ENCODE measurements around the gene CYB5R2. TPM values are rescaled to one million over a fixed set of nuclear protein-coding genes. Genes with fewer than 3 reads are reported as not detected.

CYB5R2 gene
- total RNA-seq, 1 experiment from 2014 or later: 16.7 TPM

- ChIA-PET CTCF (no interaction called here), POLR2A (ENCODE audit: unreplicated experiment) (no interaction called here)
- Histone ChIP-seq H3K4me3 (no peak overlapping the region), H4K20me1 (ENCODE audit: insufficient read depth) (no peaks in the 10 kb centered on the region), H3K27ac (no peak overlapping the region), H3K9me2 (ENCODE audit: insufficient read depth) (no peaks in the 10 kb centered on the region), H2AFZ (no peak overlapping the region), H3F3A (ENCODE audit: insufficient read depth, low read depth) (no peaks in the 10 kb centered on the region), H3K4me1 (replicated peaks; ENCODE audit: insufficient read depth) (no peaks in the 10 kb centered on the region), H3K36me3 (ENCODE audit: low read depth) (no peaks in the 10 kb centered on the region), H3K27me3 (ENCODE audit: insufficient read depth, low read depth) (no peaks in the 10 kb centered on the region), H3K9me3 (ENCODE audit: insufficient read depth, low read depth) (no peaks in the 10 kb centered on the region), H3K79me2 (ENCODE audit: low read depth) (no peaks in the 10 kb centered on the region), H3K4me2 (no peak overlapping the region)
- intact Hi-C loops (cut with micrococcal nuclease; ENCODE audit: unreplicated experiment): no loop called here
- DNase-seq: no peak
- no TSS peak for BruUV-seq (replicated peaks)
- no peak for TF ChIP-seq CTCF (conservative IDR thresholded peaks at IDR 0.05)
- TF ChIP-seq EZH2 (IDR thresholded peaks at IDR 0.05; ENCODE audit: low read depth): no peak
These were observed 30.4 kb upstream of the CYB5R2 start for GRCh38 chr11:7703740-7704139.

- intact Hi-C loops (cut with micrococcal nuclease; ENCODE audit: unreplicated experiment): no loop called here
- Histone ChIP-seq H2AFZ (no peak overlapping the region), H3K9me3 (ENCODE audit: insufficient read depth, low read depth) (no peaks in the 10 kb centered on the region), H3K9me2 (ENCODE audit: insufficient read depth) (no peaks in the 10 kb centered on the region), H4K20me1 (ENCODE audit: insufficient read depth) (no peaks in the 10 kb centered on the region), H3K36me3 (ENCODE audit: low read depth) (no peaks in the 10 kb centered on the region), H3F3A (ENCODE audit: insufficient read depth, low read depth) (no peaks in the 10 kb centered on the region), H3K4me2 (no peak overlapping the region), H3K4me1 (replicated peaks; ENCODE audit: insufficient read depth) (no peaks in the 10 kb centered on the region), H3K27me3 (ENCODE audit: insufficient read depth, low read depth) (no peaks in the 10 kb centered on the region), H3K4me3 (no peak overlapping the region), H3K27ac (no peak overlapping the region), H3K79me2 (ENCODE audit: low read depth) (no peaks in the 10 kb centered on the region)
- BruUV-seq (replicated peaks): no TSS peak
- ChIA-PET CTCF (no interaction called here), POLR2A (ENCODE audit: unreplicated experiment) (no interaction called here)
- no peak for DNase-seq
- TF ChIP-seq CTCF (conservative IDR thresholded peaks at IDR 0.05) (no peak), EZH2 (IDR thresholded peaks at IDR 0.05; ENCODE audit: low read depth) (no peak)
These were observed 23.1 kb upstream of the CYB5R2 start for GRCh38 chr11:7696424-7696823.

GRCh38 chr11:7694235-7694634, 20.9 kb upstream of the CYB5R2 start:
- Histone ChIP-seq H3K27ac (no peak overlapping the region), H3K36me3 (ENCODE audit: low read depth) (no peaks in the 10 kb centered on the region), H3K4me3 (peak overlapping the region; percentile 44; the same call in 1 of the 2 replicates), H3K4me1 (replicated peaks; ENCODE audit: insufficient read depth) (no peaks in the 10 kb centered on the region), H3K4me2 (peak overlapping the region; percentile 74), H3K79me2 (ENCODE audit: low read depth) (no peaks in the 10 kb centered on the region), H3K27me3 (ENCODE audit: insufficient read depth, low read depth) (no peaks in the 10 kb centered on the region), H3K9me3 (ENCODE audit: insufficient read depth, low read depth) (no peaks in the 10 kb centered on the region), H2AFZ (no peak overlapping the region; the same call in 1 of the 2 replicates), H3K9me2 (ENCODE audit: insufficient read depth) (no peaks in the 10 kb centered on the region), H3F3A (ENCODE audit: insufficient read depth, low read depth) (no peaks in the 10 kb centered on the region), H4K20me1 (ENCODE audit: insufficient read depth) (no peaks in the 10 kb centered on the region)
- ChIA-PET POLR2A (ENCODE audit: unreplicated experiment) (no interaction called here), CTCF (interaction anchor here (0.6 kb wide), 1 partner anchor 127 kb away, joined by 8 read pairs; no protein-coding TSS in a partner anchor)
- no peak for TF ChIP-seq EZH2 (IDR thresholded peaks at IDR 0.05; ENCODE audit: low read depth)
- no peak for TF ChIP-seq CTCF (conservative IDR thresholded peaks at IDR 0.05)
- DNase-seq: no peak
- no TSS peak for BruUV-seq (replicated peaks)
- intact Hi-C loops (cut with micrococcal nuclease; ENCODE audit: unreplicated experiment): no loop called here

Data from PC-9 (cell line).